Mucosa of gallbladder (tissue), 1 donor: ENCODE data around the gene METAP2. TPM values are rescaled to one million over a fixed set of nuclear protein-coding genes. Genes with fewer than 3 reads are reported as not detected.
"Not testable (repeated sequence)": the region's sequence is repeated elsewhere in the genome, so short reads cannot be mapped to it uniquely, and the experiment has no call there.

Source experiments
- DNase-seq: peaks from one replicate; pipeline ENCODE4 v3.0.0-alpha.2; 2020; ENCODE audit warnings: low spot score
- total RNA-seq: library from RNA; stranded (reverse); gene quantifications from one replicate; pipeline ENCODE4 v1.2.1, GENCODE V29; 2021
- donor health status: DM: no; HTN: no; CAD: no.

Gene METAP2
- total RNA-seq, result 45.2 TPM

GRCh38 chr12:95473884-95474659 is at the start of gene METAP2:
Gene METAP2, plus strand, starts transcription at chr12:95474152. Its CDS starts 28 bp downstream, at chr12:95474180.
- peak; percentile 96 for DNase-seq

DNA sequence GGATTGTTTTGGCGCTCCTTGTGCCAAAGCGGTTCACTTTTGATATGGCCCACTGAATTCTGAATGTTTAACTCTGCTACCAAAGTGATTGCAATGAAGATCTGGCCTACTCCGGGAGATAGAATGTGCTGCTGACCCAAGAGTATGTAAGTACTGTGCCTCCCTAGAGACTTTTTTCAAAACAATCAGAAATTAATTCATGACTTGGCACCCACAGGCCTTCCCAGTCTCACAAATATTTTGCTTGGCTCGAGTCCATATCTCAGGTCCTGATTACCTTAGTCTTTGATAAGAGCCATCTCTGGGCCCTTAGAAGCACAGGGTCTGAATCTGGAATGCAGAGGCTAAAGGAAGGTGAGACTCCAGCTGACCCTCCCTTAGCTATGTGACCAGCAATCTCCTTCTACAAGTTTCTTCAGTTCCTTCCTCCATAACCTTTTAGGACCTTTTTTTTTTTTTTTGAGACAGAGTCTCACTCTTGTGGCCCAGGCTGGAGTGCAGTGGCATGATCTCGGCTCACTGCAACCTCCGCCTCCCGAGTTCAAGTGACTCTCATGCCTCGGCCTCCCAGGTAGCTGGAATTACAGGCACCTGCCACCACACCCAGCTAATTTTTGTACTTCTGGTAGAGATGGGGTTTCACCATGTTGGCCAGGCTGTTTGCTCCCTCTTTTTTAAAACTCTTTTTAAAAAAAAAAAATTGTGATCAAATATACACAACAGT is 49.5 kb upstream of the METAP2 start:
- peak; percentile 11 for DNase-seq

DNA sequence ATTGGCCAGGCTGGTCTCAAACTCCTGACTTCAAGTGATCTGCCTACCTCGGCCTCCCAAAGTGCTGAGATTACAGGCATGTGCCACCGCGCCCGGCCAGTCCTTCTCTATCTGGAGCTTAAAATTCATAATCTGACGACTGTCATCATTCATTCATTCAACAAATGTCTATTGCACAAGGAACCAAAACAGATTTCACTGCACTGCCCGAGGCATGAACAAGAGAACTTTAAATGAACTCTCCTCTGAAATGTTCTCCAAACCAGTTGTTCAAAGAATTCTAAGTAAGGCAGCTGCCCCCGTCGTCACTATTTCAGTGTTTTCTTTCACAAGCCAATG is 44.8 kb upstream of the METAP2 start:
- no peak for DNase-seq

- no peak for DNase-seq
These were observed 42.8 kb upstream of the METAP2 start for GRCh38 chr12:95431120-95431519.

GRCh38 chr12:95435355-95435754 is 38.6 kb upstream of the METAP2 start:
- DNase-seq, result no peak

- no peak for DNase-seq
These were observed 36.4 kb upstream of the METAP2 start for GRCh38 chr12:95437565-95437964.

DNA sequence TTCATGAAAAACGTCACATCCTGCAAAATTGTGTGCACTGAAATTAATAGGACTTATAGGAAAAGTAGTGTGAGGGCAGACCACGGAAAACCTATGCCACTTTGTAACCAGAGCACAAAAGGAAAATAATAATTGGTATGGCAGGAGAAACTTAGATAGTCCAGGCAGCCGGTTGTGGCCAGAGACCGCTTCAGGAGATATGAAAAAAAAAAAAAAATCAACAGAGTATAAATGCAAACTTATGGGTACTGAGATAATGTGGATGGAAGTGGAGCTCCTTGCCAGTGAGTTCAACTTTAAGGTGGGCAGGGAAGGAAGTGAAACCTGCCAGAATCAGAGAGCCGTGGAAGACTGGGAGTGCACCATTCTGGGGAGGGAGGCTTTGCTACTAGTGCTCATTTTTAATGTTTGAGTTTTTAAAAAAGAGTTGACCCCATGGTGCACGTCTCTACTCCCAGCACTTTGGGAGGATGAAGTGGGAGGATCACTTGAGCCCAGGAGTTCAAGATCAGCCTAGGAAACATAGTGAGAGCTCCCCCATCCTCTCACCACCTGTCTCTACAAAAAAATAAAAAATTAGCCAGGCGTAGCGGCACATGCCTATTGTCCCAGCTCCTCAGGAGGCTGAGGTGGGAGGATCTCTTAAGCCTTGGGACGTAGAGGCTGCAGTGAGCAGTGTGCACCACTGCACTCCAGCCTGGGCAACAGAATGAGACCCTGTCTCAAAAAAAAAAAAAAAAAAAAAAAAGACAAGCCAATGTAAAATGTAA is 34.3 kb upstream of the METAP2 start:
- DNase-seq, result no peak

DNA sequence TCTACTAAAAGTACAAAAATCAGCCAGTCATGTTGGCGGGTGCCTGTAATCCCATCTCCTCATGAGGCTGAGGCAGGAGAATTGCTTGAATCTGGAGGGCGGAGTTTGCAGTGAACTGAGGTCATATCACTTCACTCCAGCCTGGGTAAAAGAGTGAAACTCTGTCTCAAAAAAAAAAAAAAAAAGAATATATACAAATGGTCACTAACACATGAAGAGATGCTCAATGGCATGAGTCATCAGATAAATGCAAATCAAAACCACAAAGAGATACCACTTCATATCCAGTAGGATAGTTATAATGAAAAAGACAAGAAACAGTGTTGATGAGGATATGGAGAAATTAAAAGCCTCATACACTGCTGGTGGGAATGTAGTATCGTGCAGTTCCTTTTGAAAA is 33.6 kb upstream of the METAP2 start:
- no peak for DNase-seq

- DNase-seq, result no peak
These were observed 30.5 kb upstream of the METAP2 start for GRCh38 chr12:95443459-95443858.

GRCh38 chr12:95445099-95445498 is 28.9 kb upstream of the METAP2 start:
- DNase-seq, result not testable (repeated sequence)

DNA sequence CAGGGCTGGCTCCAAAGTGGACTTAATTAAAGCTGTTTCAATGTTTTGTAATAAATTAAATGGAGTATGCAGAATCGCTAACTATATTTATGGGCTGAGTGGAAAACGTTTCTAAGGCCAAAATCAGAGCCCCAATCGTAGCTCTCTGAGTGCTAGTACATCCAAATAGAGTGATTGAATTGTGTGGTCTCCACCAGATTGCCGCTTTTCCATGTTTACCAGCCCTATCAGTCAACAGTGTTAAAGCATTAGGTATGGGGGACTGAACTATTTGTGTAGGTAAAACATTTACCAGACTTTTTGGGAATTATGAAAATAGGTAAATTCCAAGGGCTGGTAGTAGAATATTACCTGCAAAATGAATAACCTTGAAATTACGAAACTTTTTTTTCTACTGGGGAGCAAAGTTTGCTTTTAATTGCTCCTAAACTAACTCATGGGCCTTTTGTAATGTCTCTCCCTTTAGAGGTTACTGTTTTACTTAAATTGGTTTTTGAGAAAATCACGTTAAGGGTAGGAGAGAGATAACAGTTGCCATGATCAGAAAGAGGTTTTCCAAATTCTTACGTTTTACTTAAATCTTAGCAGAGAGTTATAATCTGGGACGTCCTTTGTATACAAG is 28.0 kb upstream of the METAP2 start:
- no peak for DNase-seq

DNA sequence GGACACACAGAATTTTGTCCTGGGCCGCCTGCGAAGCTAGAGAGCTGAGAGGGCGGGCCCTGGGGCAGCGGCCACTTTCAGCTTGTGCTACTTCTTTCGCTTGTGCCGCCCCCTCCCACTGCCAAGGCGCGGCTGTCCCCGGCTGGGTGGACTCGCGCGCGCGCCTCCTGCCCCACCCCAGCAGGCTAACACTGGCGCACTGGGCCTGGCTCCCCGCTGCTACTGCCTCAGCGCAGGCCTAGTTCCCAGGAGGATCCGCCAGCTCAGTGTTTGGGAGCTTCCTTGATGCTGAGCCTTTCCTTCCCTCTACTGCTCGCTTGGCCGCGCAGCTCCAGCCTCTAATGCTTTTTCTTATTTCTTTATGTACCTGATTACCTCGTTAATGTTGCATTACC is 27.4 kb upstream of the METAP2 start:
- DNase-seq, result peak; percentile 17

DNA sequence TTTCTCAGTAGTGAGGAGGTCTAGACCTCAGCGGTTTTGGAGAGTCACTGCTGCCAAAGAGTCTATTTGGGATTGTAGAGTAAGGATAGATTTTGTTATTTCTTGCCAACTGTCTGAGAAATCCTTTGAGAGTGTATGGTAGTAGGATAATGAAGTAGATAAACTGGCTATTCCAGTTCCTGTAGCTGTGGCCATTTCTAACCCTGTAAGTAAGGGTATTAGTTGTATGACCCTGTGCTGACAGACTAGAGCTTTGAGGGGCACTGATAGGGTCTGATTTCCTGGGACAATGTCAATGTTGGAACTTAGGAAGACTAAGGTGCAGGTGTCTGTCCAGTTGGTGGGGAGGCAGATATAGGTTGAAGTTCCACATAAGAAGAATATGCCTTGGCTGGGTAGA is 24.3 kb upstream of the METAP2 start:
- DNase-seq, result not testable (repeated sequence)

- not testable (repeated sequence) for DNase-seq
These were observed 21.5 kb upstream of the METAP2 start for GRCh38 chr12:95452501-95452900.

GRCh38 chr12:95453881-95454280 is 20.1 kb upstream of the METAP2 start:
- not testable (repeated sequence) for DNase-seq

GRCh38 chr12:95454780-95455215 is 19.2 kb upstream of the METAP2 start:
- not testable (repeated sequence) for DNase-seq

GRCh38 chr12:95457605-95458004 is 16.3 kb upstream of the METAP2 start:
- DNase-seq, result not testable (repeated sequence)

- no peak for DNase-seq
These were observed 15.2 kb upstream of the METAP2 start for GRCh38 chr12:95458761-95459160.

DNA sequence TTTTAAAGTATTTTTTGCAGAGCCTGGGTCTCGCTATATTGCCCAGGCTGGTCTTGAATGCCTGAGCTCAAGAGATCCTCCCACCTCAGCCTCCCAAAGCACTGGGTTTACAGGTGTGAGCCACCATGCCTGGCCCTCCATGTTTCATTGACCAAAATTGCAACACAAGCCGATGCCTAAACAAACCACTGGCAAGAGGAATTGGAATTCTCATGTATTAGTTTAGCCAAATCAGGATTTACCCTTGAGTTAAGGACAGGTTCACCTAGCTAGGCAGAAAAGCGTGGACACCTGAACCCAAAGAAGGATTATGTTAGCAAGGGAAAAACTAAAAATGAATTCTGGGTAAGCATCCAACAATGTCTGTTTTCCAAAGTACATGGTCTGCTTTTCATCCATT is 14.6 kb upstream of the METAP2 start:
- DNase-seq, result no peak

DNA sequence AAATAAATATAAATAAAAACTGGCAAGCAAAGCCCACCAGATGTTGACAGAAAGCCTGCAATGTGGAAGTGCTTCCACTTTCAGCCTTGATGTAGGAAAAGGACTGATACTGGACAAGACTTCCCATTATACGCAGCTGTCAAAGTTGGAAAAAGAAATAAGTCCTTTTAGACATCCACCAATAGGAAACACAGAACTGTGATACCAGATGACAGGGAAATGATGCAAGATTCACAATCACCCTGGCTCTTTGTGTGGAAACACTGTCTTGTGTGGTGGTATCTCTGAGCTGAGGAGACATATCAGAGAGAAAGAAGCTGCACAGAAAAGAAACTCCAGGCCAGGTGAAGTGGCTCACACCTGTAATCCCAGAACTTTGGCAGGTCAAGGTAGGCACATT is 13.8 kb upstream of the METAP2 start:
- no peak for DNase-seq

- DNase-seq, result no peak
These were observed 13.1 kb upstream of the METAP2 start for GRCh38 chr12:95460896-95461295.

DNA sequence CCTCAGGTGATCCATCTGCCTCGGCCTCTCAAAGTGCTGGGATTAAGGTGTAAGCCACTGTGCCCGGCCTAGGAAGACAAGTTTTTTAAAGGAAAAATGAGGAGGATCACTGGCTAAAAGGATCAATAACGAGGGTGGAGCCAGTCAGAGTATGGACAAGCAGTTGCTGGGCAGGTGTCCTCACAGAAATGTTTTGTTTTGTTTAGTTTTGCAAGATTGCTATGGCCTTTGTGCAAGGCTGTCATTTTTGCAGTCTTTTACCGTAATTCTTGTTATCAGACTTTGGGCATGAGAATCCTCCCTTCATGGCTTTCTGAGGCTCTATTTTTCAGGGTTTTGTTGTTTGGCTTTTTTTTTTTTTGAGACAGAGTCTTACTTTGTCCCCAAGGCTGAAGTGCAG is 11.9 kb upstream of the METAP2 start:
- no peak for DNase-seq
